Mucosa of rectum (tissue), 2 donors: ENCODE measurements around the gene FADS6.

ENCODE experiments used
- H3K27ac ChIP-seq, 2 donors: one replicate each; pipeline ENCODE4 v1.7.0; 2013; ENCODE audit warnings: inconsistent platforms in 2 of 2, low read depth in 2 of 2, low read length in 2 of 2
- H3K27me3 ChIP-seq, 2 donors: one replicate each; pipeline ENCODE4 v1.7.0; 2013; ENCODE audit warnings: low read length in 2 of 2; ENCODE audit not compliant: control insufficient read depth in 2 of 2, insufficient read depth in 2 of 2
- H3K36me3 ChIP-seq, 2 donors: one replicate each; pipeline ENCODE4 v1.7.0; 2013; ENCODE audit warnings: low read length in 2 of 2; ENCODE audit not compliant: control insufficient read depth in 2 of 2, insufficient read depth in 2 of 2
- H3K4me1 ChIP-seq, 2 donors: one replicate each; pipeline ENCODE4 v1.7.0; 2013; ENCODE audit warnings: low read length in 2 of 2, mild to moderate bottlenecking in 1 of 2; ENCODE audit not compliant: control insufficient read depth in 2 of 2, insufficient read depth in 2 of 2
- H3K4me3 ChIP-seq, 2 donors: one replicate each; pipeline ENCODE4 v1.7.0; 2013; ENCODE audit warnings: low read length in 2 of 2
- H3K9ac ChIP-seq, 2 donors: one replicate each; pipeline ENCODE4 v1.7.0; 2013; ENCODE audit warnings: low read length in 2 of 2, low read depth in 1 of 2, mild to moderate bottlenecking in 1 of 2
- H3K9me3 ChIP-seq, 2 donors: one replicate each; pipeline ENCODE4 v1.7.0; 2013; ENCODE audit warnings: low read length in 2 of 2; ENCODE audit not compliant: control insufficient read depth in 2 of 2
- donor health status: healthy.
- donor health status: Normal muscosa, but diverticular disease.

The FADS6 gene

GRCh38 chr17:74830861-74831260, 62.6 kb downstream of the FADS6 start:
- H3K4me3 ChIP-seq, result no peak overlapping the region
- H3K9ac ChIP-seq, result no peak overlapping the region
- no peaks in the 10 kb centered on the region for H3K27me3 ChIP-seq
- no peaks in the 10 kb centered on the region for H3K9me3 ChIP-seq
- no peak overlapping the region for H3K27ac ChIP-seq
- peaks cover 0 to 4% of the 10 kb centered on the region in 2 donors for H3K36me3 ChIP-seq
- no peaks in the 10 kb centered on the region for H3K4me1 ChIP-seq

DNA sequence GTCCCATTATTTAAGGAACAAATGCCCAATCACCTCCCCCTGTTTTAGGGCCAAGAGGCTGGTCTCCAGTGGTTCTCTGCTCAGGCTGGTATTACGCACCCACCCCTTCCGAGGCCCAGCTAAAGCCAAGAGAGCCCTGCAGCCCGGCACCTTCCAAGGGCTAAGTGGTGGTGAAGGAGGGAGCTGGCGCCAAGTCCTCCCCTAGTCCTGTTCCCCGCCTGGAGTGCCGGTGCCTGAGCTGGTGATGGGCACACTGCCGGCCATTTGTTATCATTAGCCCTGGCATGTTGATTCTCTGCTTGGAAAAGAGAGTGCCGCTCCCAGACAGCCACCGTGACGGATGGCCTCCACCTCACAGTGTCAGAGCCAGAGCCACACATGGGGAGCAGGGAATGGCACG, 65.6 kb downstream of the FADS6 start:
- H3K36me3 ChIP-seq, result peaks cover 0 to 10% of the 10 kb centered on the region in 2 donors
- no peak overlapping the region for H3K4me3 ChIP-seq
- no peak overlapping the region for H3K9ac ChIP-seq
- H3K9me3 ChIP-seq, result no peaks in the 10 kb centered on the region
- peaks cover 0 to 3% of the 10 kb centered on the region in 2 donors for H3K4me1 ChIP-seq
- no peak overlapping the region for H3K27ac ChIP-seq
- no peaks in the 10 kb centered on the region for H3K27me3 ChIP-seq
